Activated naive CD4-positive, alpha-beta T cell treated with anti-CD3 and anti-CD28 coated beads for 36 hours (primary cell): ENCODE results near the gene LMO7. TPM values are rescaled to one million over a fixed set of nuclear protein-coding genes. Genes with fewer than 3 reads are reported as not detected.

Experiments used
- CTCF ChIA-PET: fragments of 350-600 bp; sonication (Branson Sonifier 250); formaldehyde crosslinking; loops from one replicate; lab custom pipeline; 2021; ENCODE audit warnings: antibody characterized with exemption; lab: Charles Lee
- DNase-seq: peaks from one replicate; pipeline ENCODE4 v3.0.0-alpha.2; 2020
- H3K27ac Mint-ChIP-seq: one replicate; pipeline ENCODE4 v1.8.0; 2021; ENCODE audit warnings: mild to moderate bottlenecking, mixed read lengths
- H3K27me3 Mint-ChIP-seq: one replicate; pipeline ENCODE4 v1.8.0; 2021; ENCODE audit warnings: low read depth, mixed read lengths
- H3K36me3 Mint-ChIP-seq: one replicate; pipeline ENCODE4 v1.8.0; 2021; ENCODE audit warnings: low read depth, mixed read lengths
- H3K4me1 Mint-ChIP-seq: one replicate; pipeline ENCODE4 v1.8.0; 2021; ENCODE audit warnings: low read depth, mixed read lengths
- H3K4me3 Mint-ChIP-seq: one replicate; pipeline ENCODE4 v1.8.0; 2021; ENCODE audit warnings: mild to moderate bottlenecking, moderate library complexity, mixed read lengths
- H3K9me3 Mint-ChIP-seq: one replicate; pipeline ENCODE4 v1.8.0; 2021; ENCODE audit warnings: mixed read lengths
- intact Hi-C: fragments of 100-400 bp; cut with micrococcal nuclease; formaldehyde crosslinking; loops from one replicate; pipeline ENCODE4 v1.15.1; 2023
- total RNA-seq, 2 experiments: library from RNA; stranded (reverse); gene quantifications; one replicate each; pipeline ENCODE4 v1.2.3, GENCODE V29; 2021

The LMO7 gene
- total RNA-seq, 2 experiments from 2014 or later, result 10.5 to 12.0 TPM

DNA sequence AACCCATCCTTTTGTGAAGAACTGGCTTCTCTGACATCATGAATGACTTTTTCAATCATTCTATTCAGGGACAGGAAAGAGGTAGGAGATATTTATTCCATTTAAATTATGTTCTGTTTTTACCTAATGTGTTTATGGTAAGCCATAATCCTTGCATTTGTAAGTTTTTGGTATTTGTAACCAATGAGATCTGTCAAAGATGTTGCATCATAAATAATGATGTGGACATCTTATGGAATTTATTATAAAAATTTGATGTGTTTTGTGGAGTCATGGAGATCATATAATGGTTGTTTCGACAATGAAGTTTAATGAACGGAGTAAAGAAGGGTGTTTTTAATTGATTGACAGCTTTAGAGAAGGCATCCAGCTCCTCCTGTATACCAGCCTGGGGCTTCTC lies 67.6 kb downstream of the LMO7 start:
- CTCF ChIA-PET, result interaction anchor here (1.0 to 1.5 kb wide), 3 partner anchors 8 to 16 kb away, joined by 4 to 14 read pairs (median 5); no protein-coding TSS in a partner anchor
- intact Hi-C loops, result no loop called here
- peaks cover 4% of the 10 kb centered on the region for H3K36me3 Mint-ChIP-seq
- DNase-seq, result no peak
- H3K4me3 Mint-ChIP-seq, result no peak overlapping the region
- no peaks in the 10 kb centered on the region for H3K27me3 Mint-ChIP-seq
- H3K27ac Mint-ChIP-seq, result no peak overlapping the region
- H3K4me1 Mint-ChIP-seq, result peaks cover 14% of the 10 kb centered on the region
- peaks cover 2% of the 10 kb centered on the region for H3K9me3 Mint-ChIP-seq

DNA sequence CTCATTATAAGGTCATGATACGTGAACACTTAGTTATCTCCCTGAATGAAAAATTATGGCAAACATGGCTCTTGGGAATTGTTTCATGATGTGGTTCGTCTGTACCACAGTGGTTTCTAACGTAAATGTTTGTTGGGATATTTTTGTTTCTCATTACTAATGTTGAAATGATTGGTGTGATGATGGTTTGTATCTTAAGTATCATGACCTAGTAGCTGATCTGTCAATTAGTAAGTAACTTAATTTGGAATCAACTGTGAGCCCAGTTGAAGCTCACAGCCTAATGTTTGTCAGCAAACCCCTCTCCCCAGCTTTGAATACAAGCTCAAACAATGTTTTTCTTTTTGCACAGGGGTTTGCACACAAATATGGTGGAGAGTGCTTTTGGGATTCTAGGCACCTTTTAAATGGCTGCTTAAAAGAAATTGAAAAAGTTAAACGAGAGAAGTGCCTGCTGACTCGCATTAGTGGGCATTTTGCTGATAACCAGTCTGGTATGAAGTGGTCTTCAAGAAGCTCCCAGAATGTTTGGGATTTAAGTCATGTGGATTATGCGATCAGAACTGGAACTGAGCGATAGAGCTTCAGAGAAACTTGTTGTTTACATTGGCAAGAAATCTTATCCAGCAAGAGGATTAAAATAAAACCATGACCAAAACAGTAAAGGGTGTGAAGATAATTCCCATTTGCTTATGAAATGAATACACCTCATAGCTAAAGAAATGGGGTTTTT lies 68.2 kb downstream of the LMO7 start:
- no peak overlapping the region for H3K27ac Mint-ChIP-seq
- no peak overlapping the region for H3K4me3 Mint-ChIP-seq
- peaks cover 1% of the 10 kb centered on the region for H3K9me3 Mint-ChIP-seq
- no peak for DNase-seq
- H3K36me3 Mint-ChIP-seq, result peaks cover 4% of the 10 kb centered on the region
- no peaks in the 10 kb centered on the region for H3K27me3 Mint-ChIP-seq
- intact Hi-C loops, result no loop called here
- CTCF ChIA-PET, result interaction anchor here (0.6 to 1.5 kb wide), 5 partner anchors 8 to 165 kb away, joined by 3 to 14 read pairs (median 5); no protein-coding TSS in a partner anchor
- peaks cover 14% of the 10 kb centered on the region for H3K4me1 Mint-ChIP-seq

DNA sequence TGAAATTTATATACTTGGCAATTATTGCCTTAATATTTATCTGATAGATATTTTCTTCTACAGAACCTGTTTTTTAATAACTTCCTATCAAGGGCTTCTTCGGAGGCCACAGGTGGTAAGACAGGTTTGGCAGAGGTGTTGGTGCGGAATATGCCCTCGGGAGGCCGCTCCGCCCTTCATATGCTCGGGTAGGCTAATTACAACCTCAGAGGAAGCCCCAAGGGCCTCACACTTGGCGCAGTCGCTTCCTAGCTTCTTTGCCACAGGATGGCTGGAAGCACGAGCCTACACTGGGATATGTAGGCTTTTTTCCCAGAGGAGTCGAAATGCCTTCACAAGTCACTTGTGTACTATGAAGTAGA lies 68.8 kb downstream of the LMO7 start:
- no peak overlapping the region for H3K27ac Mint-ChIP-seq
- no peak overlapping the region for H3K4me3 Mint-ChIP-seq
- no peak for DNase-seq
- peaks cover 4% of the 10 kb centered on the region for H3K36me3 Mint-ChIP-seq
- H3K27me3 Mint-ChIP-seq, result no peaks in the 10 kb centered on the region
- H3K4me1 Mint-ChIP-seq, result peaks cover 14% of the 10 kb centered on the region
- CTCF ChIA-PET, result interaction anchor here (1.0 to 1.5 kb wide), 4 partner anchors 9 to 165 kb away, joined by 4 to 14 read pairs (median 5); no protein-coding TSS in a partner anchor
- no peaks in the 10 kb centered on the region for H3K9me3 Mint-ChIP-seq
- intact Hi-C loops, result loop anchor here (1.0 kb wide), 3 partner anchors 57 to 93 kb away; no protein-coding TSS in a partner anchor

- no peak for DNase-seq
- Mint-ChIP-seq H3K4me1 (peaks cover 14% of the 10 kb centered on the region), H3K9me3 (peaks cover 1% of the 10 kb centered on the region), H3K27ac (no peak overlapping the region), H3K36me3 (peaks cover 2% of the 10 kb centered on the region), H3K27me3 (no peaks in the 10 kb centered on the region), H3K4me3 (no peak overlapping the region)
- intact Hi-C loops, result loop anchor here (1.0 kb wide), 3 partner anchors 57 to 93 kb away; no protein-coding TSS in a partner anchor
- CTCF ChIA-PET, result interaction anchor here (0.6 to 1.6 kb wide), 4 partner anchors 9 to 164 kb away, joined by 5 to 14 read pairs (median 7); no protein-coding TSS in a partner anchor
These were observed 69.3 kb downstream of the LMO7 start for GRCh38 chr13:75705395-75705794.

DNA sequence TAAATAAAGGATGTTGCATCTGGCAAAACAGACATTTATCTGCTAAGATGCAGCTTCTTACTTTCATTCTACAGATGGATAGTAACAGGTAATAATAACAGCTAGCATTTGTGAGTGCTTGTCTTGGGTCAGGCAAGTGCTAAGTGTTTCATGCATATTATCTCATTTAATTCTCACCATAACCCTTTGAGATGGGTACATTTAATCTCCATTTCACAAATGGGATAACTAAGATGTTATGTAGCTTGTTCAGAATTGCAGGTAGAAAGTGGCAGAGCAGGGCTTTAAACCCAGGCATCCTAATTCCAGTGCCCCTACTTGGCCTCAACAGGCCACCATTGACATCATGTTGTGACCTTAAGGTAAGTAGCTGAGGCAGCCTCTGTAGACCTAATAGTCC lies 69.8 kb downstream of the LMO7 start:
- H3K36me3 Mint-ChIP-seq, result peaks cover 2% of the 10 kb centered on the region
- peaks cover 14% of the 10 kb centered on the region for H3K4me1 Mint-ChIP-seq
- CTCF ChIA-PET, result interaction anchor here (0.6 to 1.6 kb wide), 2 partner anchors 10 to 14 kb away, joined by 6 to 8 read pairs; no protein-coding TSS in a partner anchor
- no peak overlapping the region for H3K4me3 Mint-ChIP-seq
- intact Hi-C loops, result loop anchor here (1.0 kb wide), 3 partner anchors 56 to 92 kb away; no protein-coding TSS in a partner anchor
- no peak for DNase-seq
- no peak overlapping the region for H3K27ac Mint-ChIP-seq
- no peaks in the 10 kb centered on the region for H3K27me3 Mint-ChIP-seq
- peaks cover 1% of the 10 kb centered on the region for H3K9me3 Mint-ChIP-seq

- Mint-ChIP-seq H3K27me3 (no peaks in the 10 kb centered on the region), H3K4me1 (peaks cover 3% of the 10 kb centered on the region), H3K27ac (no peak overlapping the region), H3K9me3 (peaks cover 1% of the 10 kb centered on the region), H3K36me3 (no peaks in the 10 kb centered on the region), H3K4me3 (no peak overlapping the region)
- no peak for DNase-seq
- intact Hi-C loops, result no loop called here
- CTCF ChIA-PET, result interaction anchor here (0.8 to 1.2 kb wide), 2 partner anchors 18 to 53 kb away, joined by 3 to 4 read pairs; no protein-coding TSS in a partner anchor
These were observed 77.7 kb downstream of the LMO7 start for GRCh38 chr13:75713852-75714251.

DNA sequence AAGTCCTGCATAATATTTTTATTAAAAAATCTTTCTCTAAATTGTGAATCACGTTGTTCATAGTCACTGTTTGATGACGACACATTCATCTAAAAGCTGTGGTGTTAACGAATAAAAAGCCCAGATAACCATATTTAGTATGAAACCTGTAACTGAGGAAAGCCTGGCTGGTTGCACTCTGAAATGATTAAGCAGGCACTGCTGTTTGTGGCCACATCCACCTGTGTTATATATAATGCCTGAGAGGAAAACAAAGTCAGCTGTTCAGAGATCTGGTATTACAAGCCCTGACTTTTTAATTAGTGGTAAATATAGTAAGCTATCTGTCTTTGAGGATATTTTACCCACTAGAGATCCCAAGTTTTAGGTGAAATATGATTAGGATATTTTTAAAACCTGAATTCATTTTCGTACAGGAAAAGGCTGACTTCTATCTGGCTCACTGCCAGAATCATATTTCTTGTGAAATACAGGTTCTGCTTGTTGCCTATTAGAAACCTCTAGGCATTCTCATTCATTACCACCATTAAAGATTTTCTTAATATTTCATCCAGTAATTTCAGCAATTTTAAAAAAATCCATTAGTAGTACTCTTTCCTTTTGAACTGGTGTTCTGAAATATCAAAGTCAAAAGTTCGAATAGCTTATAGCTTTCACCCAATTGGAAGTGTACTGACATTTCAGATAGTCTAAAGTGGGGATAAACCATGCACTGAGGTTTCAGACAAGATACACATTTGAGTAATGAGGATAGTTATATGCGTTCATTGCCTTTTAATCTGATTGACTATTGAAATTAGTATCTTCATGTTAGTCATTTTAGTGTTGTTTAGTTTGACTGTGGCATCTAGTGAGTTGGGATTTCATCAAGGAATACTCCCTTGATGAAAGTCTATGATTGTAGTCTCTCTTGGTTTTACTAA lies 79.7 kb downstream of the LMO7 start:
- intact Hi-C loops, result no loop called here
- Mint-ChIP-seq H3K9me3 (no peaks in the 10 kb centered on the region), H3K36me3 (peaks cover 6% of the 10 kb centered on the region), H3K4me1 (peaks cover 3% of the 10 kb centered on the region), H3K27me3 (no peaks in the 10 kb centered on the region), H3K27ac (no peak overlapping the region), H3K4me3 (no peak overlapping the region)
- CTCF ChIA-PET, result interaction anchor here (1.4 kb wide), 1 partner anchor 20 kb away, joined by 5 read pairs; no protein-coding TSS in a partner anchor
- peak; percentile 33 for DNase-seq

GRCh38 chr13:75717525-75717924 lies 81.4 kb downstream of the LMO7 start:
- Mint-ChIP-seq H3K27me3 (no peaks in the 10 kb centered on the region), H3K36me3 (peaks cover 8% of the 10 kb centered on the region), H3K4me3 (no peak overlapping the region), H3K27ac (no peak overlapping the region), H3K4me1 (peaks cover 3% of the 10 kb centered on the region), H3K9me3 (no peaks in the 10 kb centered on the region)
- no peak for DNase-seq
- CTCF ChIA-PET, result interaction anchor here (0.9 kb wide), 1 partner anchor 43 kb away, joined by 3 read pairs; no protein-coding TSS in a partner anchor
- intact Hi-C loops, result no loop called here

- Mint-ChIP-seq H3K27me3 (no peaks in the 10 kb centered on the region), H3K9me3 (no peaks in the 10 kb centered on the region), H3K36me3 (peaks cover 8% of the 10 kb centered on the region), H3K4me1 (no peaks in the 10 kb centered on the region), H3K27ac (no peak overlapping the region), H3K4me3 (no peak overlapping the region)
- no peak for DNase-seq
- intact Hi-C loops, result no loop called here
- CTCF ChIA-PET, result no interaction called here
These were observed 85.2 kb downstream of the LMO7 start for GRCh38 chr13:75721307-75721706.

- no peaks in the 10 kb centered on the region for H3K27me3 Mint-ChIP-seq
- CTCF ChIA-PET, result no interaction called here
- no peak for DNase-seq
- no peak overlapping the region for H3K27ac Mint-ChIP-seq
- no peaks in the 10 kb centered on the region for H3K4me1 Mint-ChIP-seq
- peaks cover 3% of the 10 kb centered on the region for H3K9me3 Mint-ChIP-seq
- no peak overlapping the region for H3K4me3 Mint-ChIP-seq
- peaks cover 8% of the 10 kb centered on the region for H3K36me3 Mint-ChIP-seq
- intact Hi-C loops, result no loop called here
These were observed 87.8 kb downstream of the LMO7 start for GRCh38 chr13:75723901-75724300.

- CTCF ChIA-PET, result interaction anchor here (1.2 kb wide), 1 partner anchor 29 kb away, joined by 5 read pairs; no protein-coding TSS in a partner anchor
- peaks cover 3% of the 10 kb centered on the region for H3K9me3 Mint-ChIP-seq
These were observed 88.8 kb downstream of the LMO7 start for GRCh38 chr13:75724752-75725517.

More at GRCh38 chr13:75724752-75725517, 88.8 kb downstream of the LMO7 start:
- Mint-ChIP-seq H3K4me1 (no peaks in the 10 kb centered on the region), H3K4me3 (no peak overlapping the region), H3K36me3 (peaks cover 1% of the 10 kb centered on the region), H3K27ac (no peak overlapping the region), H3K27me3 (no peaks in the 10 kb centered on the region)
- DNase-seq, result no peak
- intact Hi-C loops, result no loop called here
